NCI-H345 treated with DMSO at 0.1 percent for 48 hours (cell line): ENCODE results near the gene PRR16.
"Not testable (repeated sequence)": the region's sequence is repeated elsewhere in the genome, so short reads cannot be mapped to it uniquely, and the experiment has no call there.

Experiments used
- DNase-seq: peaks from one replicate; lab custom pipeline; 2025; ENCODE audit not compliant: unreplicated experiment; lab: John Stamatoyannopoulos, UW

The PRR16 gene

GRCh38 chr5:120631611-120632010 is 167.5 kb downstream of the PRR16 start:
- DNase-seq = no peak

DNA sequence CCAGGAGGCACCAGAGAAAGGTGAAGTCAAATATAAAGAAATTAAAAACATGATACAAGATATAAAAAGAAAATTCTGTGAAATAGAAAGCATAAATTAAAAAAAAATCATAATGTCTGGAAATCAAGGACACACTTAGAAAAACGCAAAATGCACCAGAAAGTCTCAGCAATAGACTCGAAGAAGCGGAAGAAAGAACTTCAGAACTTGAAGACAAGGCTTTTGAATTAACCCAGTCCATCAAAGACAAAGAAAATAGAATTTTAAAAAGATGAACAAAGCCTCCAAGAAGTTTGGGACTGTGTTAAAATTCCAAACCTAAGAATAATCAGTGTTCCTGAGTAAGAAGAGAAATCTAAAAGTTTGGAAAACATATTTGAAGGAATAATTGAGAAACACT is 168.3 kb downstream of the PRR16 start:
- DNase-seq = no peak

GRCh38 chr5:120638449-120638848 is 174.3 kb downstream of the PRR16 start:
- DNase-seq = no peak

GRCh38 chr5:120640778-120641177 is 176.7 kb downstream of the PRR16 start:
- DNase-seq = no peak

DNA sequence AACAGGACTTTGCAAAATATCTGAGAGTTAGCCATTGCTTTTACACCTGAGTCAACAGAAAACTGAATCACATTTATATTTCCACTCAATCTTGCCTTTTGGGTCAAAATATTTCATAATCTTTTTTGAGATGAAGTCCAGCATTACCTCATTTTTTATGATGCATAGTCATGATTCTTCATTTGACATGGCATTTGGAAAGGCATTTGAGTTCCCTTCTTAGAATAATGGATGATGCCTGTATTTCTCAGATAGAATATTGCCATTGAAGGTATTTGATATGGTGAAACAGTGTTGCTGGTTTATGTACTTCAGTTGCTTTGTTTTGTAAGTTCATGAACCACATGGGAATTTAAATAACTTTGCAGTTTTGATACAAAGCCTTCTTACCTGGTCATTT is 180.4 kb downstream of the PRR16 start:
- DNase-seq = no peak

DNA sequence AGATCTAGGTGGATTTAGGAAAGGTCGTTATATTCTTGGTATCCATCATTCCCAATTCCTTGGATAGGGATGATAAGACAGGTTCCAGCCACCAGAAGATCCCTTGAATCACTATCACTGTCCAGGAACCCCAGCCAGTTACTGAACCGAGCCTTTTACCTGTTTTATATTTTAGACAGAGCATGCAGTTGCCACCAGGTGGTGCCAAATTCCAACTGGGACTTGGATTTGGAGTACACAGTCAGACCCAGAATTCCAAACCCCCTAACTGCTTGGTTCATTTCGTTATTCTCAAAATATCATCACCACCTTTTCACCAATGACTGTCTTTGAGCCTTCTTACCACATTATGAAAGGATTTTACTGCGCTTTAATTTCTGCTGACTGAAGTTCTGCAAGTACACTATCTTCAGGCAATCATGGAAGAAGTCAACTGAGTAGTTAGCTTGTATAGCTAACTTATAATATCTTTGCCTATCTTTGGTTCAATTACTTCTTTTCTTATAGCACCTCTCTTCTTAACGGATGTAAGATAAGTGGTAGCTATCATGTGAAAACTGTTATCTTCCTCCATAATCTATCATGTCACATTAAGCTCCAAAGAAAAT is 191.8 kb downstream of the PRR16 start:
- DNase-seq = no peak

GRCh38 chr5:120657104-120657503 is 193.0 kb downstream of the PRR16 start:
- no peak for DNase-seq

GRCh38 chr5:120677481-120677880 is 213.4 kb downstream of the PRR16 start:
- no peak for DNase-seq

GRCh38 chr5:120678279-120678678 is 214.2 kb downstream of the PRR16 start:
- no peak for DNase-seq

- DNase-seq = no peak
Measured at GRCh38 chr5:120682851-120683250, 218.8 kb downstream of the PRR16 start.

- DNase-seq = no peak
Measured at GRCh38 chr5:120683580-120683979, 219.5 kb downstream of the PRR16 start.

- no peak for DNase-seq
Measured at GRCh38 chr5:120684213-120684612, 220.1 kb downstream of the PRR16 start.

DNA sequence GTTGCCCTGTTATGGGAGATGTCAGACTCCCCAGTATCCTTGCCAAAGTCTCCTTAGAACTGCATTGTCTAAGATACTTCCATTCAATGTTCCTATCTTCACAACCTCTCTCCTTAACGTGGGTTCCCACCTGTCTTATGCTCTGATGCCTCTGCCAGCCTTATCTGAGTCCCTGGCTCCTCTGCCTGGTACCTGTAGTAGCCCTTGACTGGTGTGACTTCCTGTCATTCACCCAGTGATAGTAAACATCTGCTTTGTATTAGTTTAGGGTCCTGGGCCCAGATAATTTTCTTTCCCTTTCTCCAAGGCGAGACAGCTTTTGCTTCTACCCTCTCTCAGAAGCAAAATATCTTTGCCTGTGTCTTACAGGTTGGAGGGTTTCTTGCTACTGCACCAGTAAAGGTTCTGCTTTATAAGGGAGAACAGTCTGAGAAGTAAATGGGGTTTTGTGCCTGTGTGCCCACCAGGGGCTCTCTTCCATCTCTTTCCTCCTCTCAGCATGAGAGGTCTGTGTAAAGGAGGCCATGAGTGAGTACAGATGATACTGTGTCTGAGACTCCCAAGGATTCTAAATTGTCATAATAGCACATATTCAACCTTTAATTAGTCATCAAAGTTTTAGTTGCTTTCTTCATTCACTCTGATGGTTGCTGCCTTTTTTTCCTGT is 220.8 kb downstream of the PRR16 start:
- no peak for DNase-seq

GRCh38 chr5:120690621-120691407 is 226.7 kb downstream of the PRR16 start:
- no peak for DNase-seq

GRCh38 chr5:120692325-120692724 is 228.2 kb downstream of the PRR16 start:
- no peak for DNase-seq

DNA sequence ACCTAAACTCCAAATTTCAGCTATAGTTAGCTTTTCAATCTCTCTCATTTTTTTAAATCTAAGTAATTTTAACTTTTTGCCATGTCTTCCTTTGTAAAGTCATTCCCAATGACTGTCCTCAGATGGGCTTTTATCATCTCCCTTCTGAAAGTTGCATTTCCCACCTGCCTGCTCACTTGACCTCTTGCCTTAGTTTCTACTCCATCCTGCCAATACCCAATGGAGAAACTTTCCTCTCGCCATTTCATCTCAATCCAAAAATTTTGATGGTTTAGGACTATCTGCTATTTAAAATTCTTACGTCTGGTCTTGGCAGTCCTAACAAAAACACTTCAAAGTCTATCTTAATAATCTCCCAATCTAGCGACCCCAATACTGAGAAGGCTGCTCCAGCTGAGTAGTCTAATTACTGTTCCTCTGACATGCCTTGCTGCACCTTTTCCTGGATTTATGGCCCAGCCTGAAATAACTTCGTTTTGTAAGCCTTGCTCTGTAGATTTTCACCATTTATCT is 231.3 kb downstream of the PRR16 start:
- DNase-seq = no peak

DNA sequence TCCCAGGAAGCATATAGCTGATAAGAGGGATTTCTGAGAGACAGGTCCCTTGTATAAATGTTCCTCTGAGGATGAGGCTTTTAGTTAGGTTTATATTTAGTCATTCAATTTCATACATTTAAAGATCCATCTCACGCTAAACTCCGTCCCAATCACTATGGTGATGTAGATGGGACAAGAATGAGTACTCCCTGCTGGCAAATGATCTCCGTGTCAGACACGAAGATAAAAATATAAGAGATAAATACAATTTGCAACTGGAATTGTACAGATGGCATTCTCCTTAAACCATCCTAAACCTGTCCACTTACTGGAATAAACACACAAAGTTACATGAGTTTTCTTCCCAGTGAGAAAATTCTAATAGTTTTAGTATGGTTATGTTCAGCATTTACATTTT is 233.0 kb downstream of the PRR16 start:
- DNase-seq = no peak

GRCh38 chr5:120697670-120698327 is 233.7 kb downstream of the PRR16 start:
- DNase-seq = not testable (repeated sequence)

DNA sequence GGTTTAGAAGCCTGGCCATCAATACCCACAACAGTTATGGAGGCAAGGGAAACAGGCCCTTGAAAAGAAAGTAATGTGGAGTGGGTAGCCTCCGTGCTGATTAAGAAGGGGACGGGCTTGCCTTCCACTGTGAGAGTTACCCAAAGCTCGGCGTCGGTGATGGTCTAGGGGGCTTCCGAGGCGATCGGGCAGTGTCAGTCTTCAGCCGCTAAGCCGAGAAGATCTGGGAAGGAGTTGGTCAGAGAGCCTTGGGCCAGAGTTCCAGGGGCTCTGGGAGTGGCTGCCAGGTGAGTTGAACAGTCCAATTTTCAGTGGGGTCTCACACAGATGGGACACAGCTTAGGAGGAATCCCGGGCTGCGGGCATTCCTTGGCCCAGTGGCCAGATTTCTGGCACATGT is 236.6 kb downstream of the PRR16 start:
- DNase-seq = not testable (repeated sequence)

GRCh38 chr5:120702817-120703538 is 238.9 kb downstream of the PRR16 start:
- not testable (repeated sequence) for DNase-seq
